ENCODE measurements around the gene LIPN.

Gene LIPN

DNA sequence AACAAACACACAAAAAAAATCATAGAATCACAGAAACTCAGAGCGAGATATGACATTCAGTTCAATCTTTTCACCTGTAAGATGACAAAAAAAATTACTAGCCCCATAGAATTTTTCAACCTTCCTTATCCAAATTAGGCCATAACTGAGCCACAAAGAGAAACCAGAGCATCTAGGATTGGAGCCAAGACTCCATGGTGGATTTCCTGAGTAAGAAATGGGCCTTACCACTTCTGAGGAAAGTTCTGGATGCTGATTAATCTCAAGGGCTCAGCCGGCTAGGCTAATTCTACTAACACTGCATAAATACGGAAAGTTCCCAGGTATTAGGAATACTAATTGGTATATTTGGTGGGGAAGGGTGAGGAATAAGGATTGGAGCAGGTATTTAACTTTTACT is 59.5 kb downstream of the LIPN start:
- Histone ChIP-seq H3K27me3 (ENCODE audit: control insufficient read depth, insufficient read depth, low read length) (no peaks in the 10 kb centered on the region), H3K4me3 (ENCODE audit: low read length) (no peak overlapping the region), H3K9me3 (ENCODE audit: control insufficient read depth, insufficient read depth, low read length) (no peaks in the 10 kb centered on the region), H3K36me3 (ENCODE audit: control insufficient read depth, insufficient read depth, low read length) (no peaks in the 10 kb centered on the region), H3K27ac (ENCODE audit: low read length) (no peak overlapping the region), H3K4me1 (ENCODE audit: control insufficient read depth, insufficient read depth, low read length) (no peaks in the 10 kb centered on the region)
- DNase-seq (ENCODE audit: low read depth, low spot score): no peak
- WGBS (ENCODE audit: insufficient coverage, insufficient read length): no CpG with 5 or more reads among the region's 3 CpGs

- Histone ChIP-seq H3K36me3 (ENCODE audit: control insufficient read depth, insufficient read depth, low read length) (no peaks in the 10 kb centered on the region), H3K4me3 (ENCODE audit: low read length) (no peak overlapping the region), H3K27me3 (ENCODE audit: control insufficient read depth, insufficient read depth, low read length) (no peaks in the 10 kb centered on the region), H3K27ac (ENCODE audit: low read length) (no peak overlapping the region), H3K4me1 (ENCODE audit: control insufficient read depth, insufficient read depth, low read length) (no peaks in the 10 kb centered on the region), H3K9me3 (ENCODE audit: control insufficient read depth, insufficient read depth, low read length) (no peaks in the 10 kb centered on the region)
- no peak for DNase-seq (ENCODE audit: low read depth, low spot score)
Measured at GRCh38 chr10:88820748-88821401, 61.1 kb downstream of the LIPN start.

DNA sequence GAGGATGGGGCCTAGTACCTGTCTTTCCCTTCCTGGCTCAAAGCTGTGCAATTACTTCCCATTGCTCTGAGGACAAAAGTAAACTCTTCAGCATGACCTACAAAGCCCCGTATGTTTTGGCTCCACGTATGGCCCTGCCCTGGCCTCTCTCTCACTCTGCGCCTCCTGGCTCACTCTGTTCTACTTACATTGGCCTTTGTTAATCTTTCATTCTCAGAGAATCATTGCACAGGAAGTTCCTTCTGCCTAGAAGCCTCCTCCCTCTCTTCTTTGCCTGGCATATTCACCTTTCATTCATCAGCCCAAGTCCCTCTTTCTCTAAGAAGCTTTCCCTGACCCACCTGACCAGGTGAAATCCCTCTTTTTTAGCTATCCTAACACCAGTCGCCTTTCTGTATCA is 66.6 kb downstream of the LIPN start:
- no peak for DNase-seq (ENCODE audit: low read depth, low spot score)
- no CpG with 5 or more reads among the region's 4 CpGs for WGBS (ENCODE audit: insufficient coverage, insufficient read length)
- no peak overlapping the region for H3K4me3 ChIP-seq (ENCODE audit: low read length)
- H3K36me3 ChIP-seq (ENCODE audit: control insufficient read depth, insufficient read depth, low read length): no peaks in the 10 kb centered on the region
- no peaks in the 10 kb centered on the region for H3K9me3 ChIP-seq (ENCODE audit: control insufficient read depth, insufficient read depth, low read length)
- H3K4me1 ChIP-seq (ENCODE audit: control insufficient read depth, insufficient read depth, low read length): no peaks in the 10 kb centered on the region
- H3K27me3 ChIP-seq (ENCODE audit: control insufficient read depth, insufficient read depth, low read length): no peaks in the 10 kb centered on the region
- H3K27ac ChIP-seq (ENCODE audit: low read length): no peak overlapping the region

GRCh38 chr10:88827671-88828070 is 67.9 kb downstream of the LIPN start:
- Histone ChIP-seq H3K27me3 (ENCODE audit: control insufficient read depth, insufficient read depth, low read length) (no peaks in the 10 kb centered on the region), H3K4me1 (ENCODE audit: control insufficient read depth, insufficient read depth, low read length) (no peaks in the 10 kb centered on the region), H3K4me3 (ENCODE audit: low read length) (no peak overlapping the region), H3K27ac (ENCODE audit: low read length) (no peak overlapping the region), H3K36me3 (ENCODE audit: control insufficient read depth, insufficient read depth, low read length) (no peaks in the 10 kb centered on the region), H3K9me3 (ENCODE audit: control insufficient read depth, insufficient read depth, low read length) (no peaks in the 10 kb centered on the region)
- no peak for DNase-seq (ENCODE audit: low read depth, low spot score)
- no CpG with 5 or more reads among the region's 2 CpGs for WGBS (ENCODE audit: insufficient coverage, insufficient read length)

DNA sequence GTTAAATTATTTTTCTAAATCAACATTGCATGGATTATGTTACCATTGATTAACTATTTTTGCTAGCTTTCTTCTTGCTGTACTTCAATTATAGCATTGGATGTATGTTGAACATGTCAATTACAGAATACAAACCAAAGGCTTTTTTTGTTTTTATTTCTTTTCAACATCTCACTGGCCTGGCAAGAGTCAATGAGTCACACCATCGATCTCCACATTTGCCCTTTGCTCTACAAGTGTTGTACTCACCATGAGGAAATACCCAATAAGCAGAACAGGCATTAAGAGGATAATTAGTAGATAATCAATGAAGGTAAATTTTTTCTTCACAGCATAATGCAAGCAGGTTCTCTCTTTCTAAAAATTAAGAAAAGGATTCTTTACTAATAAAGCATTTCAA is 68.5 kb downstream of the LIPN start:
- Histone ChIP-seq H3K9me3 (ENCODE audit: control insufficient read depth, insufficient read depth, low read length) (no peaks in the 10 kb centered on the region), H3K27ac (ENCODE audit: low read length) (no peak overlapping the region), H3K27me3 (ENCODE audit: control insufficient read depth, insufficient read depth, low read length) (no peaks in the 10 kb centered on the region), H3K4me3 (ENCODE audit: low read length) (no peak overlapping the region), H3K4me1 (ENCODE audit: control insufficient read depth, insufficient read depth, low read length) (no peaks in the 10 kb centered on the region), H3K36me3 (ENCODE audit: control insufficient read depth, insufficient read depth, low read length) (no peaks in the 10 kb centered on the region)
- no peak for DNase-seq (ENCODE audit: low read depth, low spot score)
- no CpG with 5 or more reads among the region's 1 CpG for WGBS (ENCODE audit: insufficient coverage, insufficient read length)
